OCI-M2 (cell line): ENCODE data around the gene MIGA1.
"Not testable (repeated sequence)": the region's sequence is repeated elsewhere in the genome, so short reads cannot be mapped to it uniquely, and the experiment has no call there.

Source experiments
- DNase-seq: peaks from one replicate; lab custom pipeline; 2025; ENCODE audit not compliant: unreplicated experiment; lab: John Stamatoyannopoulos, UW

The MIGA1 gene

GRCh38 chr1:77779529-77780281 is at the start of gene MIGA1:
MIGA1 (plus strand) TSS chr1:77779649; CDS start chr1:77783253, 3,604 bp downstream.
- peak; percentile 36 for DNase-seq

DNA sequence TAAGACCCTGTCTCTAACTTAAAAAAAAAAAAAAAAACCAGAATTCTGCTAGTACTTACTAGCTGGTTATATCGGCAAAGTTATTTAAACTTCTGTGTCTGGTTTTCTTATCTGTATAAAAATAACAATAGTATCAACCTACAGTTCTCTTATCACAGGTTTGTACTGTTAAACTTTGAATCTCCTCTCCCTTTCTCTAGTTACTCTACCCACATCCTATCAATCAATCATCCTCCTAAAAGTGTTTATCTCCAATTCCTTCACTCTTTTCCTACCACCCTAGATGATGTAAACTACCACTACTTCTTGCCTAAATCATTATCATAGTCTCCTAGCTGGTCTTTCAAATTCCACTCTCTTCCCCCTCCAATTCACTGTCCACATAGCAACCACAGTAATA is 47.4 kb upstream of the MIGA1 start:
- no peak for DNase-seq

GRCh38 chr1:77739235-77739634 is 40.2 kb upstream of the MIGA1 start:
- no peak for DNase-seq

GRCh38 chr1:77741316-77741715 is 38.1 kb upstream of the MIGA1 start:
- DNase-seq = no peak

- no peak for DNase-seq
Measured at GRCh38 chr1:77742011-77742555, 37.4 kb upstream of the MIGA1 start.

DNA sequence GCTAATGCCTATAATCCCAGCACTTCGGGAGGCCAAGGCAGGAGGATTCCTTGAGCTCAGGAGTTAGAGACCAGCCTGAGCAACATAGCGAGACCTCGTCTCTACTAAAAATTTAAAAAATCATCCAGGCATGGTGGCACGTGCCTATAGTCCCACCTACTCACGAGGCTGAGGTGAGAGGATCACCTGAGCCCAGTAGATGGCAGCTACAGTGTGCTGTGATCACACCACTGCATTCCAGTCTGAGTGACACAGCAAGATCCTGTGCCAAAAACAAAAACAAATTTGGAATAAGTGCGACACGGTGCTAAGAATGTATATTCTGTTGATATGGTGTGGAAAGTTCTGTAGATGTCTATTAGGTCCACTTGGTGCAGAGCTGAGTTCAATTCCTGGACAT is 34.9 kb upstream of the MIGA1 start:
- DNase-seq = no peak

DNA sequence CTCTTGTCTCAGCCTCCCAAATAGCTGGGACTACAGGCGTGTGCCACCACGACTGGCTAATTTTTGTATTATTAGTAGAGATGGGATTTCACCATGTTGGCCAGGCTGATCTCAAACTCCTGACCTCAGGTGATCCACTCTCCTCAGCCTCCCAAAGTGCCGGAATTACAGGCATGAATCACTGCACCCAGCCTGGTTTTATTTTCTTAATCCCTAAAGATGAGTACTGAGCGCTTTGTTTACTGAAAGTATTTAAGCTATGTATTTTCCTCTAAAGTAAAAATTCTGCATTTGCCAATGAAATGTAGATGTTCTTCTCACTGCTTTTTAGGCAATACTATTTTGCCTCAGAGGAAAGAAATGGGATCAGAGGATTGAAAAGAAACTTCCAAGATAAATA is 30.0 kb upstream of the MIGA1 start:
- DNase-seq = not testable (repeated sequence)

DNA sequence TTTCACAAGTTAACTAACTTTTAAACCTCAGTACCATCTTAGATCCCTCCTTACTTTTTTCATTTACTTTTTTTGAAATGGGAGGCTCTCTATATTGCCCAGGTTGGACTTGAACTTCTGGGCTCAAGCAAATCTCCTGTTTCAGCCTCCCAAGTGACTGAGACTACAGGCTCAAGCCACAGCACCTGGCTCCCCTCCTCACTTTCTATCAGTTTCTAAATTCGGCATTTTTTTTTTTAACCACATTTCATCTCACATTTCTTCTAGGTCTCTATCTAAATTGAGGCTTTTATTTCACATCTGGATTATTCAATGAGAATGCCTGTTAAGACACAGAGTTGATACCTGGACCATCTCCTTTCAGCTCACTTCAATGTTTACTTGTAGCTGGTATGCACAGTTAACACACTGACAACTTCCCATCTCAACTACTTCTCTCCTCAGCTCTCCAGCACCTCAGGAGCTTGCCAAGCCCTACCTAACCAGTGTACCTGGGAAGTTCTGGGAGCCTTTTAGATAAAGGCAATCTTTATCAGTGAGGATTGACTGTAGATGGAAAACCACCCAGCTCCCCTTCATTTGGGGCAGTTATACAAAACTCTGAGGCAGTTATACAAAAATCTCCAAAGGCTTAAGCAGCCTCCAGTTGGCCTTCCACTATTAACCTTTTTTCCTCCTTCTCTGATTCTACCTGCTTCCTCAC is 23.2 kb upstream of the MIGA1 start:
- DNase-seq = no peak

DNA sequence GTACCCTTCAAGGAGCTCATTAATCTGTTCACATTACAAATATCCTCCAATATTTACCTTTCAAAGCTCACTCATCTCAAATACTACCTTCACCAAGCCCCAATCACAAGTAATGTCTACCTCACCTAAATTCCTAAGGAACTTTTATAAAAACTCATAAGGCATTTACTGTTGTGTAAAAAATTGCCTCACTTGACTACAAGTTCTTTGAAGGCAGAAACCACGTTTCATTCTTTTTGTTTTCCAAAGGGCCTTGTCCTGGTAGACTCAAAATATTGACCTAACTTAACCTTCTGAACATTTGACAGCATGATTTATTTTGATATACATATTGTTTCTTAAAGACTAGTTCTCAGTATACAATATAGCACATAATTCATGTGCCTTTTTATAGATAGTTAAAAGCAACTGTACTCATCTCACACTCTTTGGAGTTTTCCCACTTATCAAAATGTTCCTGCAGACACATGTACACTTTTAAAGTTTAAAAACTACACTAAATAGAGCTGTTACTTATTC is 22.3 kb upstream of the MIGA1 start:
- no peak for DNase-seq

- no peak for DNase-seq
Measured at GRCh38 chr1:77757603-77758002, 21.8 kb upstream of the MIGA1 start.

- peak; percentile 33 for DNase-seq
Measured at GRCh38 chr1:77759071-77760028, 20.1 kb upstream of the MIGA1 start, which contains the start of gene USP33. USP33 (minus strand) TSS chr1:77759852; CDS start chr1:77741697, 18,155 bp downstream.

DNA sequence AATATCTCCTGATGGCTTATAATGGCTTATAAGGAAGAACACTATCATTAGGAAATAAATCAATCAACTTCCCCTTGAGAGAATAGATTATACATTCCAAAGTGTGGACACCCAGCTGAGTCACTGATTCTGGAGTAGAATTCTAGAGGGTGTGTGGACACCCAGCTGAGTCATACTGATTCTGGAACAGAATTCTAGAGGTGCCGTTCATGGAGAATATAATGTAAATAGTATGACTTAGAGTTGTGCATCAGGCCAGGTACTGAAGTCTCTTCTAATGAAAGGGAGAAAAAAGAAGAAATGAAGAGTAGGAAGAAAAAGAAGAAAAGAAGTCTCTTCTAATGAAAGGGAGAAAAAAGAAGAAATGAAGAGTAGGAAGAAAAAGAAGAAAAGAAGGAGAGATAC is 17.4 kb upstream of the MIGA1 start:
- DNase-seq = no peak

GRCh38 chr1:77768006-77768405 is 11.4 kb upstream of the MIGA1 start:
- no peak for DNase-seq

GRCh38 chr1:77776007-77776700 is 3.3 kb upstream of the MIGA1 start:
- DNase-seq = no peak

DNA sequence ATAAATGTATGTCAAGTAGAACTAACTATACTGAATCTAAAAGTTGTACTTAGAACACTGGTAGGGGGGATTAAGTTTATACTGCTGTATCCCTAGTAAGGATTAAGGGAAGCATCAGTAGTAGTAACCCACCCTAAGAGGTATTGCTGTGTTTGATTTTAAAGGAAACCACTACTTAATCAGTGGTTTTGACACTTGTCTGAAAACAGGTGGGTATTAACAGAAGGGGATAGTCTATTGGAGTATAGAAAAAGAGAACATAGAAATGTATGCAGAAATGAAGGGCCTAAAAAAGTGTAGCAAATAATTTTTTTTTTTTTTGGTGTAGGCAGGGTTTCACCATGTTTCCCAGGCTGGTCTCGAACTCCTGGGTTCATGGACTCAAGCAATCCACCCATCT is 2.2 kb downstream of the MIGA1 start:
- DNase-seq = no peak

DNA sequence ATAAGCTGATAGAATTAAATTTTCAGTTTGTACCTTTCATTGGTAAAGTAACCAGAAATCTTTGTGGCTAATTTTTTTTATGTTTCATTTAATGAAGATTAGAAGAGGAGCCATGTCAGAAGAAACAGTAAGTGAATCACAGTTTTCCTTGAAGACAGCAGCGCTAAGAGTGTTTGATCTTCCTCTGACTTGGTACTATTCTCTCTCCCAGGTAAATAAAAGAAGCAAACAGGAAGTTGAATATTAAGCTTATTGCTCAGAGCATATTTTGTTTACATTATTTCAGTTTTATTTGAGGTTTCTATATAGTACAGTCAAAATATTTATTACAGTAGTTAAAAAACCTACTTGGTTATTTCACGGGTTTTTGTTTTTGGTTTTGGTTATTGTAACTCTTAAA is 3.7 kb downstream of the MIGA1 start:
- DNase-seq = no peak

DNA sequence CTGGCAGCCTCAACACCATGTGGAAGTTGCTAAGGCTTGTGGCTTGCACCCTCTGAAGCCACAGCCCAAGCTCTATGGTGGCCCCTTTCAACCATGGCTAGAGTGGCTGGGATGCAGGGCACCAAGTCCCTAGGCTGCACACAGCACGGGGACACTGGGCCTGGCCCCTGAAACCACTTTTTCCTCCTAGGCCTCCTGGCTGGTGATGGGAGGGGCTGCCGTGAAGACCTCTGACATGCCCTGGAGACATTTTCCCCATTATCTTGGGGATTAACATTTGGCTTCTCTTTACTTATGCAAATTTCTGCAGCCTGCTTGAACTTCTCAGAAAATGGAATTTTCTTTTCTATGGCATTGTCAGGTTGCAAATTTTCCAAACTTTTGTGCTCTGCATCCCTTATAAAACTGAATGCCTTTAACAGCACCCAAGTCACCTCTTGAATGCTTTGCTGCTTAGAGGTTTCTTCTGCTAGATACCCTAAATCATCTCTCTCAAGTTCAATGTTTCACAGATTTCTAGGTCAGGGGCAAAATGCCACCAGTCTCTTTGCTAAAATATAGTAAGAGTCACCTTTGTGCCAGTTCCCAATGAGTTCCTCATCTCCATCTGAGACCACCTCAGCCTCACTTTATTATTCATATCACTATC is 6.8 kb downstream of the MIGA1 start:
- DNase-seq = not testable (repeated sequence)

DNA sequence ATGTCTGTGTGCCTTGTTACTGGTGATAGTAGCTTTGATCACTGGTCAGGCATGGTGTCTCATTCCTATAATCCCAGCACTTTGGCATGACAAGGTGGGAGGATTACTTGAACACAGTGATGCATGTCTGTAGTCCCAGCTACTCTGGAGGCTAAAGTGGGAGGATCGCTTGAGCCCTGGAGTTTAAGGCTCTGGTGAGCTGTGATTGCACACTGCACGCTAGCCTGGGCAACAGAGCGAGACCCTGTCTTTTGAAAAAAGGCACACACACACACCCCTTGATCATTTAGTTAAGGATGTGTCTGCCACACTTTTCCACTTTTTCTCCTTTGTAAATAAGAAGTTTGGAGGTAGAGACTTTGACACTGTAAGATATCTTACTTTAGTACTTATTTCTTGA is 15.1 kb downstream of the MIGA1 start:
- no peak for DNase-seq

GRCh38 chr1:77796695-77797405 is 17.4 kb downstream of the MIGA1 start:
- no peak for DNase-seq
